Thyroid gland (tissue), 4 donors: Measurements from ENCODE around the gene STRIP1. TPM values are rescaled to one million over a fixed set of nuclear protein-coding genes. Genes with fewer than 3 reads are reported as not detected.
"Not testable (repeated sequence)": the region's sequence is repeated elsewhere in the genome, so short reads cannot be mapped to it uniquely, and the experiment has no call there.

Experiments
- DNase-seq, 2 donors: peaks; one replicate each; pipeline ENCODE4 v3.0.0-alpha.2; 2019
- H3K27ac ChIP-seq, 3 donors: fragments of 200-600 bp; sonication (generic); 1 replicate in 2 of 3; 2 replicates in 1 of 3; pipeline ENCODE4 v1.5.1; 2016 to 2019; ENCODE audit warnings: mild to moderate bottlenecking in 1 of 3, moderate library complexity in 1 of 3
- H3K27me3 ChIP-seq: fragments of 200-600 bp; sonication (generic); one replicate; pipeline ENCODE4 v1.5.1; 2019
- H3K36me3 ChIP-seq, 2 donors: fragments of 200-600 bp; sonication (generic); one replicate each; pipeline ENCODE4 v1.5.1; 2016 to 2019
- H3K4me1 ChIP-seq, 2 donors: fragments of 200-600 bp; sonication (generic); one replicate each; pipeline ENCODE4 v1.5.1; 2017 to 2019
- H3K4me3 ChIP-seq, 3 donors: fragments of 200-600 bp; sonication (generic); replicated peaks in 1 of 3; 1 replicate in 2 of 3; 2 replicates in 1 of 3; pipeline ENCODE4 v1.5.1; 2016; ENCODE audit warnings: mild to moderate bottlenecking in 1 of 3
- H3K9me3 ChIP-seq: fragments of 200-600 bp; sonication (generic); one replicate; pipeline ENCODE4 v1.5.1; 2017
- POLR2A ChIP-seq, 2 donors: fragments of 450-650 bp; IDR thresholded peaks; one replicate each; pipeline ENCODE4 v1.6.1; 2017; ENCODE audit warnings: antibody characterized with exemption in 2 of 2, mild to moderate bottlenecking in 2 of 2, moderate library complexity in 1 of 2
- WGBS, 2 donors: methylation state at CpG; one replicate each; pipeline ENCODE4 v1.1.5; 2017; 5-methylcytosine and 5-hydroxymethylcytosine counted together
- intact Hi-C: fragments of 100-400 bp; cut with DNase I; formaldehyde crosslinking; loops from one replicate; pipeline ENCODE4 v1.15.1; 2023
- total RNA-seq, 4 donors: library from RNA; depleted of rRNA; stranded (reverse); fragments of >200 nt; gene quantifications; one replicate each; pipeline ENCODE4 v1.2.3, GENCODE V29; 2016
- TF ChIP-seq, protein P1 (sequence below), 6 experiments: fragments of 200-600 bp in 3 of 6; fragments of 450-650 bp in 3 of 6; sonication (generic) in 3 of 6; IDR thresholded peaks; one replicate each; pipeline ENCODE4 v1.5.1; 2016 to 2019; ENCODE audit warnings: antibody characterized with exemption in 6 of 6, mild to moderate bottlenecking in 2 of 6, inconsistent platforms in 1 of 6, moderate library complexity in 1 of 6

STRIP1 gene
- total RNA-seq, 4 donors from 2014 or later, result 36.2 to 63.4 (median 45.2) TPM

DNA sequence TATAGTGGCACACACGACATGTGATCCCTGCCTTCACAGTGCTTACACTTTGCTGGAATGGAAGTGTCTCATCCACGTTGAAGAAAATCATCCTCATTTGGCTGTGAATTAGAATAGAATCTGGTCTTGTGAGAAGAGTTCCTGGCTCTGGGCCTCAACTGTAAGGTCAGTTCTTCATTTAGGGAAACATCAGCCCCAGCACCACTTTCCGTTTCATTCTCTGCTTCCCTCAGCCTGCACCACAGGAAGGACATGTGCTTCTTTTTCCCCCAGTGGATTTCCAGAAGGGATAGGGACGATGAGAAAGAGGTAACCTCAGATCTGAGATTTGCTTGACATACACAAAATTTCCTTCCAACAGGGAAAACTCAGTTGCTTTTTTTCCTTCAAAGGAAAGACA lies 39.7 kb downstream of the STRIP1 start:
- peaks cover 20% of the 10 kb centered on the region for H3K27me3 ChIP-seq
- intact Hi-C loops, result no loop called here
- no peak overlapping the region for H3K4me3 ChIP-seq
- H3K4me1 ChIP-seq, result peaks cover 9 to 11% of the 10 kb centered on the region in 2 donors
- WGBS, 2 donors, result 76 to 81% methylated on average over 4 of the region's 4 CpGs
- DNase-seq, result no peak
- no peaks in the 10 kb centered on the region for H3K9me3 ChIP-seq
- H3K27ac ChIP-seq, result no peak overlapping the region
- H3K36me3 ChIP-seq, result no peaks in the 10 kb centered on the region
- no peak for TF ChIP-seq POLR2A (IDR thresholded peaks at IDR 0.05)
- TF ChIP-seq, protein P1, sequence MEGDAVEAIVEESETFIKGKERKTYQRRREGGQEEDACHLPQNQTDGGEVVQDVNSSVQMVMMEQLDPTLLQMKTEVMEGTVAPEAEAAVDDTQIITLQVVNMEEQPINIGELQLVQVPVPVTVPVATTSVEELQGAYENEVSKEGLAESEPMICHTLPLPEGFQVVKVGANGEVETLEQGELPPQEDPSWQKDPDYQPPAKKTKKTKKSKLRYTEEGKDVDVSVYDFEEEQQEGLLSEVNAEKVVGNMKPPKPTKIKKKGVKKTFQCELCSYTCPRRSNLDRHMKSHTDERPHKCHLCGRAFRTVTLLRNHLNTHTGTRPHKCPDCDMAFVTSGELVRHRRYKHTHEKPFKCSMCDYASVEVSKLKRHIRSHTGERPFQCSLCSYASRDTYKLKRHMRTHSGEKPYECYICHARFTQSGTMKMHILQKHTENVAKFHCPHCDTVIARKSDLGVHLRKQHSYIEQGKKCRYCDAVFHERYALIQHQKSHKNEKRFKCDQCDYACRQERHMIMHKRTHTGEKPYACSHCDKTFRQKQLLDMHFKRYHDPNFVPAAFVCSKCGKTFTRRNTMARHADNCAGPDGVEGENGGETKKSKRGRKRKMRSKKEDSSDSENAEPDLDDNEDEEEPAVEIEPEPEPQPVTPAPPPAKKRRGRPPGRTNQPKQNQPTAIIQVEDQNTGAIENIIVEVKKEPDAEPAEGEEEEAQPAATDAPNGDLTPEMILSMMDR (IDR thresholded peaks at IDR 0.05), result no peak

DNA sequence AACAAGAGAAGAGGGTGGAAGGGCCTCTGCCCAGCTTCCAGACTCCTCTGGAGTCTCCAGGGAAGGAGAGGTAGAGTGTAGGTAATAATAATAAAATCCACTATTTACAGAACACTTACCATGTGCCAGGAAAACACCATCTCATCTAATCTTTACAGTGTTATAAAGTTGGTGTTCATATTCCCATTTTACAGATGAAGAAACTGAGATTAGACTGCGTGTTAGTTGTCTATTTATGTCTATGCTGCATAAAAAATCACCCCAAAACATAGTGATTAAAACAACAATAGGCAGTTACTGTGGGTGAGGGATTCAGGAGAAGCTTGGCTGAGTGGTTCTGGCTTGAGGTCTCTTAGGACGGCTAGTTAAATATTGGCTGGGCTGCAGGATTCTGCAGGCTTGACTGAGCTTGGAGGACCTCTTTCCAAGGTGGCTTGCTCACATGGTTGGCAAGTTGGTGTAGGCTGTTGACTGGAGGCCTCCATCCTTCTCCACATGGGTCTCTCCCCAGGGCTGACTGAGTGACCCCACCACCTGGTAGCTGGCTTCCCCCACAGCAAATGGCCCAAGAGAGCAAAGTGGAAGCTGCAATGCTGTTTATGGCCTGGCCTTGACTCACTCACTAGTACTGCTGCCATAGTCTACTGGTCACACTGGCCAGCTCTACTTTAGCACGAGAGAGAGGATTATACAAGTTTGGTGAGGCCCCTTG lies 42.5 kb downstream of the STRIP1 start:
- Histone ChIP-seq H3K36me3 (no peaks in the 10 kb centered on the region), H3K27ac (no peak overlapping the region), H3K27me3 (no peaks in the 10 kb centered on the region), H3K4me3 (no peak overlapping the region), H3K4me1 (no peaks in the 10 kb centered on the region), H3K9me3 (no peaks in the 10 kb centered on the region)
- intact Hi-C loops, result no loop called here
- 57 to 63% methylated on average over 3 of the region's 3 CpGs for WGBS, 2 donors
- DNase-seq, result peak; percentile 39 to 52
- TF ChIP-seq POLR2A (IDR thresholded peaks at IDR 0.05), result no peak
- TF ChIP-seq, protein P1 (IDR thresholded peaks at IDR 0.05), result no peak

DNA sequence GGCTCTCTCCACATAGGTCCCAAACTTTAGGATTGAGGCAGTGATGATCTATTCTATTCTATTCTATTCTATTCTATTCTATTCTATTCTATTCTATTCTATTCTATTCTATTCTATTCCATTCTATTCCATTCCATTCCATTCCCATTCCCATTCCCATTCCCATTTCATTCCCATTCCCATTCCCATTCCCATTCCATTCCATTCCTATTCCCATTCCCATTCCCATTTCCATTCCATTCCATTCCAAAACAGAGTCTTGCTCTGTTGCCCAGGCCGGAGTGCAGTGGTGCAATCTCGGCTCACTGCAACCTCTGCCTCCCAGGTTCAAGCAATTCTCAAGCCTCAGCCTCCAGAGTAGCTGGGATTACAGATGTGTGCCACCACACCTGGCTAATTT lies 45.6 kb downstream of the STRIP1 start:
- H3K27ac ChIP-seq, DNase-seq, H3K9me3 ChIP-seq, H3K36me3 ChIP-seq, H3K4me3 ChIP-seq, intact Hi-C loops: not testable (repeated sequence)
- H3K4me1 ChIP-seq, result peaks cover 11 to 14% of the 10 kb centered on the region in 2 donors
- 98 to 100% methylated on average over 2 of the region's 2 CpGs for WGBS, 2 donors
- H3K27me3 ChIP-seq, result peaks cover 19% of the 10 kb centered on the region

DNA sequence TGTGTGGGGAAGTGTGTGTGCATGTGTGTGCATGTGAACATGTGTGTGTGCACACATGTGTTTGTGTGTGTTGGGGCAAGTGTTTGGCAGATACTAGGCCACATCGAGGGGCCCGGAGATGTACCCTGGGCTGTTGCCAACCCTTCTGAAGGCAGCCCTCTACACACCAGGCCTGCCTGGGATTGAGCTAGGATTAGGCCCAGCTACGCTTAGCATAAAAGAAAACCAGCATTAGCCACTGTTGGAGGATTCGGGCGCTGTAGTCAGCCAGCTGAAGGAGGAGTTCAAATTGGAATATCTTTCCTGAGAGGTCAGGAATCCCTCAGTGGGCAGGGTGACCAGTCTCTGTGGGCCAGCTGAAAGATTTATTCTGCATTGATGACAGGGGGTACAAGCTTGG lies 46.6 kb downstream of the STRIP1 start:
- Histone ChIP-seq H3K9me3 (no peaks in the 10 kb centered on the region), H3K4me1 (peaks cover 11 to 14% of the 10 kb centered on the region in 2 donors), H3K36me3 (no peaks in the 10 kb centered on the region), H3K4me3 (no peak overlapping the region), H3K27me3 (peaks cover 19% of the 10 kb centered on the region), H3K27ac (no peak overlapping the region)
- intact Hi-C loops, result no loop called here
- no peak for DNase-seq
- 81 to 90% methylated on average over 5 of the region's 5 CpGs for WGBS, 2 donors
- TF ChIP-seq POLR2A (IDR thresholded peaks at IDR 0.05), result no peak
- TF ChIP-seq, protein P1 (IDR thresholded peaks at IDR 0.05), result no peak

DNA sequence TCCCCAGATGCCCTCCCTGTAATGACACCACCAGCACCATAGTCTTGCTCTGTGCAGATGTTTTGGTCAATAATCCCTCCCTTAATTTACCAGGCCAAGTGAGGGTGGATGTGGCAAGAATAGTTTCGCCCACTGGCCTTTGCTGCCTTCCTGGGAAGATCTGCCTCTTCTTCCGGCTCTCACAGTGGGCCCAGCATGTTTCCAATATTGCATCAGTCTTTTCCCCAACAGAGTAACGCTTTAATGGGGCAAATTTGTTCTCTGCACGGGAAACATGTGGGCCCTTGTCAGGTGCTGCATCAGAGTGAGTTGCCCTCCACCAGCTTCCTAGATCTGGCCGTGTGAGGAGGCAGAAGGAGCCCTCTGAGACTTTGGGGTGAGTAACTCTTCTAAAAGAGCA lies 48.1 kb downstream of the STRIP1 start:
- no peaks in the 10 kb centered on the region for H3K9me3 ChIP-seq
- TF ChIP-seq, protein P1 (IDR thresholded peaks at IDR 0.05), result no peak
- TF ChIP-seq POLR2A (IDR thresholded peaks at IDR 0.05), result no peak
- peaks cover 19% of the 10 kb centered on the region for H3K27me3 ChIP-seq
- H3K4me3 ChIP-seq, result no peak overlapping the region
- DNase-seq, result no peak
- WGBS, 2 donors, result 84 to 87% methylated on average over 5 of the region's 5 CpGs
- no peaks in the 10 kb centered on the region for H3K36me3 ChIP-seq
- H3K27ac ChIP-seq, result no peak overlapping the region
- intact Hi-C loops, result no loop called here
- peaks cover 11 to 14% of the 10 kb centered on the region in 2 donors for H3K4me1 ChIP-seq
